D721Med (cell line): Measurements from ENCODE around the gene NEU4.

ENCODE experiments used
- DNase-seq: peaks from one replicate; pipeline ENCODE4 v3.0.0; 2011; ENCODE audit warnings: low spot score; ENCODE audit not compliant: insufficient read length
- FAIRE-seq: peaks from 2 replicates; lab custom pipeline; 2011; peaks lifted over from hg19 to GRCh38; lab: Jason Lieb, UNC
- TF ChIP-seq, protein P1 (sequence below): IDR thresholded peaks from 2 replicates; pipeline ENCODE4 v1.5.1; 2012; ENCODE audit warnings: mild to moderate bottlenecking, control low read depth; ENCODE audit not compliant: insufficient read depth; ENCODE audit errors: missing control alignments

Gene NEU4

DNA sequence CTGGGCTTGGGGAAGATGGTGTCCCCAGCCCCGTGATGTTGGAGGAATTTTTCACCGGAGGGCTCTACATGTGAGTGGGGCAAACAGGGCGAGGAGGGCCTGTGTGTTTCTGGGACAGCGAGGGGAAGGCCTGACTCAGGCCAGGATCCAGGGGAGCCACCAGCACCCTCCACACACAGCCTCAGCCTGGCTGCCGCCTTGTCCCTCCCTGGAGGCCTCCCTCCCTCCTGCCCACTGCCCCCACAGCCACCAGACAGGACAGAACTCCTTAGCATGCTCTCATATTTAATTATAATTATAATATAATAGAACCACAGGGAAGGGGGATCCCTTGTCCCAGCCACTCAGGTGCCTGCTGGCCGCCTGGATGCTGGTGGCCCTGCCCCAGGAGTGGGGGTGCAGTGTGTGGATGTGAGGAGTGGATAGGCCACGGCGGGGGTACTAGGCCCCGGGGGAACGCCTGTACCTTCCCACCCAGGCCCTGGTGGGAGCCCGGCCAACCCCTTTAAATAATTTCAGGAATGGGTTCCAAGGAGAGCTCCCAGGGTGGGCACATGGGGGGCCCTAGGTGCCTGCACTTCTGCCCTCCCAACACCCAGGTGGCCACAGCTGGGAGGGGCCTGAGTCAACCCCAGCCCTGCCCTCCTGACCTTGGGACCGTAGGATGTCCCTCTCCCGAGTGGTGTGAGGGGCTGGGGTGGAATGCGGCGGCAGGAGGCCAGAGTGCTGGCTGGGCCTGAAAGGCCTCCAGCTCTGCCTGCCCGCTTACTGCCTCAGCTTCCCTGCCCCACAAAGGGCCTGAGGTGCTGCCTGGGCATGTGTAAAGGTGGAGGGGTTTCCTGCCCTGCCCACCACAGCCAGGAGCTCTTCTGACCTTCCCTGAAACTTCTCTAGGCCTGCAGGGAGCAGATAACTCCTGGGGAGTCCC lies 40.9 kb downstream of the NEU4 start:
- FAIRE-seq, result no peak
- no peak for DNase-seq
- TF ChIP-seq, protein P1, sequence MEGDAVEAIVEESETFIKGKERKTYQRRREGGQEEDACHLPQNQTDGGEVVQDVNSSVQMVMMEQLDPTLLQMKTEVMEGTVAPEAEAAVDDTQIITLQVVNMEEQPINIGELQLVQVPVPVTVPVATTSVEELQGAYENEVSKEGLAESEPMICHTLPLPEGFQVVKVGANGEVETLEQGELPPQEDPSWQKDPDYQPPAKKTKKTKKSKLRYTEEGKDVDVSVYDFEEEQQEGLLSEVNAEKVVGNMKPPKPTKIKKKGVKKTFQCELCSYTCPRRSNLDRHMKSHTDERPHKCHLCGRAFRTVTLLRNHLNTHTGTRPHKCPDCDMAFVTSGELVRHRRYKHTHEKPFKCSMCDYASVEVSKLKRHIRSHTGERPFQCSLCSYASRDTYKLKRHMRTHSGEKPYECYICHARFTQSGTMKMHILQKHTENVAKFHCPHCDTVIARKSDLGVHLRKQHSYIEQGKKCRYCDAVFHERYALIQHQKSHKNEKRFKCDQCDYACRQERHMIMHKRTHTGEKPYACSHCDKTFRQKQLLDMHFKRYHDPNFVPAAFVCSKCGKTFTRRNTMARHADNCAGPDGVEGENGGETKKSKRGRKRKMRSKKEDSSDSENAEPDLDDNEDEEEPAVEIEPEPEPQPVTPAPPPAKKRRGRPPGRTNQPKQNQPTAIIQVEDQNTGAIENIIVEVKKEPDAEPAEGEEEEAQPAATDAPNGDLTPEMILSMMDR, result no peak

DNA sequence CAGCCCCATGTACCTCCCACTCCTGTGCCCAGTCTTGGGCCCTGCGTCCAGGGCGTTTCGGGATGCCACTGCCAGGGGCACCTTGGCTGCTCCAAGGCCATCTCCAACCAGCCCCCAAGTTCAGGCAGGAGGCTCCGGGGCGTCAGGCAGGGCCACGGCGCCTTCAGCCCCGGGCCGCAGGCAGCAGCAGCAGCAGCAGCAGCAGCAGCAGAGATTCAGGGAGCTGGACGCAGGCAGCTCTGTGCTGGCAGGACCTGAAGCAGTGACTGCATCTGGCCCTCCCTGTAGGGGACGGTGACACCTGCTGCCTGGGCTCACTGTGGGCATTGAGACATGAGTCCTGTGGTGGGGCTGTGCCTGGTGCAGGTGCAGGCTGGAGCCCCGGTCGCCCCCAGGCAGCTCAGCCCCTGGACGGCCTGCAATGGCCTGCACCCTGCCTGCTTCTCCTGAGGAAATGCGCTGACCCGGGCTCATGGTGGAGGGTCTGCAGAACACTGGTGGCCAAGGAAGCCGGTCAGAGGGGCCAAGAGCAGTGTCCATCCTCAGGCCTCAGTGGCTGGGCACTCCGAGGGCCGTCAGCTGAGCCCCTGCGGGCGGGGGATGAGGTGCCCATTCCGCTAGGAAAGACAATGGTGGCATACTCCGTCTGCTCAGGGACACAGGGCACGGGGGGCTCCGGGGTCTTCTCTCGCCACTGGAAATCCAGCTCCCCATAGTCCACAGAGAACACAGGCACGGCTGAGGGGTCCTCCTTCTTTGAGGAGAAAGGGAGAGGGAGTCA lies 41.7 kb downstream of the NEU4 start:
- no peak for FAIRE-seq
- DNase-seq, result no peak
- TF ChIP-seq, protein P1, result no peak

DNA sequence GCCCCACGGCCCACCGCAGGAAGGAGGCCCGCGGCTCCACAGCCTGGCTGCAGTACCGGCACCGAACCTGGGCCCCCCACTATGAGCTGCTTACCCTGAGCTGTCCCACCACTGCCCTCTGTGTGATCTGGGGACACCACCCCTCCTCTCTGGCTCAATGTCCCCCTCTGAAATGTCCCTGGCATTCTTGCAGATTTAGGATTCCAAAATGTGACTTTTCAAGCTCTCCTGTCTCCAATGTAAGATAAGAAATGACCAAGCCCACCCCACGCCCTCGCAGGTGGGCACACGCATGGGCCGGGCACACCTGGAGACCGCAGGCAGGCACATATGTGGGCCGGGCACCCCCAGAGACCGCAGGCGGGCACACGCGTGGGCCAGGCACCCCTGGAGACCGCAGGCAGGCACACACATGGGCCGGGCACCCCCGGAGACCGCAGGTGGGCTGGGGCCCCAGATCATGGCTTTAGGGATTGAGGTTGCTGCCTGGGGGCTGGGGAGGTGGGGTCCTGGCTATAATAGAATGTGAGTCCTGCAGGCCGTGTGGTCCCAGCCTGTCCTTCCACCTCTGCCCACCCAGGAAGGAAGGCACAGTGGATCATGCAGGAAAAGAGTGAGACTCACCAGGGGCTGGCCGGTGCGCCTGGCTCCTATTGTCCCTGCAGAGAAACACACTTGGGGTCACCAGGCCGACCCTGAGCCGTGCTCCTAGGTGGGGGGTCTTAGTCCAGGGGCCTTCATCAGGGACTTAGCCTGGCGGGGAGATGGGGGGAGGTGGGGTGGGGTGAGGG lies 42.5 kb downstream of the NEU4 start:
- no peak for DNase-seq
- FAIRE-seq, result no peak
- TF ChIP-seq, protein P1, result no peak

- FAIRE-seq, result no peak
- TF ChIP-seq, protein P1, result no peak
- DNase-seq, result no peak
Measured at GRCh38 chr2:241852116-241852980, 43.4 kb downstream of the NEU4 start.

DNA sequence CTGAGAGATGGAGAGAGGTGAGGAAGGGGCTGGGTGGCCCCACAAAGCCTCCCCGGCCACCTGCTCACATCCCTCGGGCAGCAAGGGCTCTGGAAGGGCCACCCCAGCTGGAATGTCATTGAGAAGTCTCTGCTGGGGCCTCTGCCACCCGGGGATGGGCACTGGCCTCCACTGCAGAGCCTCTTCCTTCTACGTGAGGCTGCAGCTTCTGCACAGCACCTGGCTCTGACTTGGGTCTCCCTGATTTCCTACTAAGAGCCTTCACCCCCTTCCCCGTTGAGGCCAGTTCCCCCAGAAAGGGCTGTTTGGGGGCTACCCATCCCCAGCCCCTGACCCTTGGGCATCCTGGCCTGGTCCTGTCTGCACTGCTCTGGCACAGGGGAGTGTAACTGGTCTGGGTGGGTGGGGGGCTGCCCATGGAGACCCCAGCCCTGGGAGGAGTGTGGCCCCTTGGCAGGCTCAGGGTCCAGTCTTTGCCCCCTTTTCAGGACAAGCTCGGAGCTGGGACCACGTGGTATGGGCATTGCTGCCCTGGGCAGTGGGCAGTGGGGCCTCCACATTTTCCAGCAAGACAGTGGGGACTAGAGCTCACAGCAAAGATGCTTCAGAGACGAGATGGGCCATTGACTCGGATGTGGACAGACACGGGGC lies 44.1 kb downstream of the NEU4 start:
- DNase-seq, result no peak
- TF ChIP-seq, protein P1, result no peak
- no peak for FAIRE-seq
